ENCODE data around the gene GBX1.

The GBX1 gene

GRCh38 chr7:151126491-151127137 is 40.9 kb downstream of the GBX1 start:
- no peak overlapping the region for H3K9ac ChIP-seq (ENCODE audit: low read length)
- no peak overlapping the region for H2AFZ ChIP-seq (ENCODE audit: low read depth, low read length)
- H3K4me2 ChIP-seq (ENCODE audit: low read length), result no peak overlapping the region
- TF ChIP-seq EZH2phosphoT487 (IDR thresholded peaks at IDR 0.05; ENCODE audit: low read depth), result no peak
- no peak for TF ChIP-seq CTCF (IDR thresholded peaks at IDR 0.05; ENCODE audit: low read depth, low read length)
- no peak overlapping the region for H3K27ac ChIP-seq (ENCODE audit: low read length)
- peaks cover 11% of the 10 kb centered on the region for H4K20me1 ChIP-seq (ENCODE audit: insufficient read depth, low read length)
- no peaks in the 10 kb centered on the region for H3K36me3 ChIP-seq (replicated peaks; ENCODE audit: low read depth, low read length)
- no peaks in the 10 kb centered on the region for H3K27me3 ChIP-seq (ENCODE audit: low read depth, low read length)
- no peak overlapping the region for H3K4me3 ChIP-seq (ENCODE audit: low read length)
- H3K9me3 ChIP-seq (ENCODE audit: insufficient read depth, low read length), result no peaks in the 10 kb centered on the region
- no peaks in the 10 kb centered on the region for H3K4me1 ChIP-seq (ENCODE audit: low read length)
- H3K79me2 ChIP-seq (ENCODE audit: low read length), result no peaks in the 10 kb centered on the region

- no peak overlapping the region for H3K4me3 ChIP-seq (ENCODE audit: low read length)
- no peaks in the 10 kb centered on the region for H3K4me1 ChIP-seq (ENCODE audit: low read length)
- H3K27me3 ChIP-seq (ENCODE audit: low read depth, low read length), result no peaks in the 10 kb centered on the region
- H3K4me2 ChIP-seq (ENCODE audit: low read length), result no peak overlapping the region
- H4K20me1 ChIP-seq (ENCODE audit: insufficient read depth, low read length), result peaks cover 11% of the 10 kb centered on the region
- H2AFZ ChIP-seq (ENCODE audit: low read depth, low read length), result no peak overlapping the region
- no peaks in the 10 kb centered on the region for H3K9me3 ChIP-seq (ENCODE audit: insufficient read depth, low read length)
- no peaks in the 10 kb centered on the region for H3K79me2 ChIP-seq (ENCODE audit: low read length)
- TF ChIP-seq EZH2phosphoT487 (IDR thresholded peaks at IDR 0.05; ENCODE audit: low read depth) (no peak), CTCF (IDR thresholded peaks at IDR 0.05; ENCODE audit: low read depth, low read length) (no peak)
- H3K27ac ChIP-seq (ENCODE audit: low read length), result no peak overlapping the region
- no peaks in the 10 kb centered on the region for H3K36me3 ChIP-seq (replicated peaks; ENCODE audit: low read depth, low read length)
- no peak overlapping the region for H3K9ac ChIP-seq (ENCODE audit: low read length)
Observed at GRCh38 chr7:151125846-151126481, 41.5 kb downstream of the GBX1 start.

GRCh38 chr7:151125470-151125845 is 42.0 kb downstream of the GBX1 start:
- TF ChIP-seq CTCF (IDR thresholded peaks at IDR 0.05; ENCODE audit: low read depth, low read length) (no peak), EZH2phosphoT487 (IDR thresholded peaks at IDR 0.05; ENCODE audit: low read depth) (no peak)
- no peak overlapping the region for H3K4me2 ChIP-seq (ENCODE audit: low read length)
- H3K27ac ChIP-seq (ENCODE audit: low read length), result no peak overlapping the region
- H3K36me3 ChIP-seq (replicated peaks; ENCODE audit: low read depth, low read length), result no peaks in the 10 kb centered on the region
- no peaks in the 10 kb centered on the region for H3K27me3 ChIP-seq (ENCODE audit: low read depth, low read length)
- H3K4me1 ChIP-seq (ENCODE audit: low read length), result no peaks in the 10 kb centered on the region
- no peaks in the 10 kb centered on the region for H3K79me2 ChIP-seq (ENCODE audit: low read length)
- peaks cover 11% of the 10 kb centered on the region for H4K20me1 ChIP-seq (ENCODE audit: insufficient read depth, low read length)
- H3K4me3 ChIP-seq (ENCODE audit: low read length), result no peak overlapping the region
- no peak overlapping the region for H2AFZ ChIP-seq (ENCODE audit: low read depth, low read length)
- H3K9ac ChIP-seq (ENCODE audit: low read length), result no peak overlapping the region
- no peaks in the 10 kb centered on the region for H3K9me3 ChIP-seq (ENCODE audit: insufficient read depth, low read length)

- Histone ChIP-seq H4K20me1 (ENCODE audit: insufficient read depth, low read length) (peaks cover 11% of the 10 kb centered on the region), H3K36me3 (replicated peaks; ENCODE audit: low read depth, low read length) (no peaks in the 10 kb centered on the region), H3K4me3 (ENCODE audit: low read length) (no peak overlapping the region), H3K27me3 (ENCODE audit: low read depth, low read length) (no peaks in the 10 kb centered on the region), H3K9me3 (ENCODE audit: insufficient read depth, low read length) (no peaks in the 10 kb centered on the region), H2AFZ (ENCODE audit: low read depth, low read length) (no peak overlapping the region), H3K9ac (ENCODE audit: low read length) (no peak overlapping the region), H3K79me2 (ENCODE audit: low read length) (no peaks in the 10 kb centered on the region), H3K4me2 (ENCODE audit: low read length) (no peak overlapping the region), H3K4me1 (ENCODE audit: low read length) (no peaks in the 10 kb centered on the region), H3K27ac (ENCODE audit: low read length) (no peak overlapping the region)
- TF ChIP-seq CTCF (IDR thresholded peaks at IDR 0.05; ENCODE audit: low read depth, low read length), result no peak
- no peak for TF ChIP-seq EZH2phosphoT487 (IDR thresholded peaks at IDR 0.05; ENCODE audit: low read depth)
Observed at GRCh38 chr7:151124899-151125399, 42.5 kb downstream of the GBX1 start.
